Tibial artery (tissue), 4 donors: ENCODE data around the gene WBP1L.
"Not testable (repeated sequence)": the region's sequence is repeated elsewhere in the genome, so short reads cannot be mapped to it uniquely, and the experiment has no call there.

Experiments
- DNase-seq, 2 donors: peaks; one replicate each; pipeline ENCODE4 v3.0.0-alpha.2; 2019
- H3K27ac ChIP-seq, 2 donors: fragments of 200-600 bp; sonication (generic) in 1 of 2; 1 replicate in 1 of 2; 2 replicates in 1 of 2; pipeline ENCODE4 v1.5.1; 2018 to 2019; ENCODE audit warnings: mild to moderate bottlenecking in 1 of 2
- H3K27me3 ChIP-seq, 2 donors: fragments of 200-600 bp; sonication (generic) in 1 of 2; one replicate each; pipeline versions ENCODE4 v1.5.1 to v1.6.0; 2016 to 2019
- H3K36me3 ChIP-seq, 3 donors: fragments of 200-600 bp; sonication (generic) in 2 of 3; one replicate each; pipeline ENCODE4 v1.5.1; 2016 to 2019; ENCODE audit warnings: mild to moderate bottlenecking in 2 of 3
- H3K4me1 ChIP-seq, 4 donors: fragments of 200-600 bp; sonication (generic) in 2 of 4; 1 replicate in 3 of 4; 2 replicates in 1 of 4; pipeline ENCODE4 v1.5.1; 2016 to 2019
- H3K4me3 ChIP-seq, 2 donors: fragments of 200-600 bp; sonication (generic) in 1 of 2; 1 replicate in 1 of 2; 2 replicates in 1 of 2; pipeline ENCODE4 v1.5.1; 2018 to 2019; ENCODE audit warnings: mild to moderate bottlenecking in 2 of 2
- H3K9me3 ChIP-seq, 3 donors: fragments of 200-600 bp; sonication (generic) in 1 of 3; one replicate each; pipeline ENCODE4 v1.5.1; 2016 to 2019
- CTCF ChIP-seq, 2 experiments: fragments of 200-600 bp in 1 of 2; fragments of 450-650 bp in 1 of 2; IDR thresholded peaks; one replicate each; pipeline ENCODE4 v1.5.1; 2017 to 2019; ENCODE audit warnings: antibody characterized with exemption in 2 of 2, mild to moderate bottlenecking in 1 of 2, moderate library complexity in 1 of 2
- intact Hi-C: fragments of 100-400 bp; cut with DNase I; formaldehyde crosslinking; loops from one replicate; pipeline ENCODE4 v1.15.0; 2023; ENCODE audit warnings: low total_unique reads

The WBP1L gene

GRCh38 chr10:102837230-102837721, 93.5 kb downstream of the WBP1L start, which contains the start of gene CYP17A1:
Gene CYP17A1, minus strand, starts transcription at chr10:102837413. Its CDS starts 52 bp downstream, at chr10:102837361.
- H3K4me1 ChIP-seq = peaks cover 0 to 14% (median 10%) of the 10 kb centered on the region in 4 donors
- H3K4me3 ChIP-seq = no peak within 1 kb of the TSS
- no peak within 1 kb of the TSS for H3K27ac ChIP-seq
- no peaks in the 10 kb centered on the region for H3K36me3 ChIP-seq
- H3K9me3 ChIP-seq = peaks cover 0 to 7% (median 0%) of the 10 kb centered on the region in 3 donors
- DNase-seq = peak in 1 of 2 donors; percentile 76
- TF ChIP-seq CTCF (IDR thresholded peaks at IDR 0.05) = no peak
- H3K27me3 ChIP-seq = peaks cover 0 to 8% of the 10 kb centered on the region in 2 donors
- intact Hi-C loops = loop anchor here (5.0 to 10.0 kb wide), 2 partner anchors 65 to 408 kb away; partner anchors contain the start of gene RPEL1

GRCh38 chr10:102838276-102838927, 94.7 kb downstream of the WBP1L start:
- not testable (repeated sequence) for H3K27ac ChIP-seq, DNase-seq, H3K36me3 ChIP-seq, H3K9me3 ChIP-seq, H3K4me3 ChIP-seq
- intact Hi-C loops = loop anchor here (5.0 to 10.0 kb wide), 2 partner anchors 64 to 406 kb away; partner anchors contain the start of gene RPEL1
- peaks cover 0 to 14% (median 10%) of the 10 kb centered on the region in 4 donors for H3K4me1 ChIP-seq
- H3K27me3 ChIP-seq = peaks cover 0 to 16% of the 10 kb centered on the region in 2 donors

- no peak overlapping the region for H3K27ac ChIP-seq
- peaks cover 0 to 11% (median 5%) of the 10 kb centered on the region in 4 donors for H3K4me1 ChIP-seq
- H3K4me3 ChIP-seq = no peak overlapping the region
- peaks cover 0 to 24% of the 10 kb centered on the region in 2 donors for H3K27me3 ChIP-seq
- intact Hi-C loops = no loop called here
- H3K36me3 ChIP-seq = no peaks in the 10 kb centered on the region
- peaks cover 0 to 7% (median 0%) of the 10 kb centered on the region in 3 donors for H3K9me3 ChIP-seq
- no peak for TF ChIP-seq CTCF (IDR thresholded peaks at IDR 0.05)
- DNase-seq = no peak
Measured at GRCh38 chr10:102841827-102842345, 98.1 kb downstream of the WBP1L start.

- H3K4me3 ChIP-seq, H3K27ac ChIP-seq, intact Hi-C loops, H3K9me3 ChIP-seq, H3K36me3 ChIP-seq, DNase-seq, H3K4me1 ChIP-seq: not testable (repeated sequence)
- H3K27me3 ChIP-seq = peaks cover 0 to 24% of the 10 kb centered on the region in 2 donors
Measured at GRCh38 chr10:102843139-102843538, 99.4 kb downstream of the WBP1L start.

- H3K9me3 ChIP-seq, H3K27ac ChIP-seq, DNase-seq, H3K4me3 ChIP-seq, H3K4me1 ChIP-seq, H3K36me3 ChIP-seq, intact Hi-C loops: not testable (repeated sequence)
- H3K27me3 ChIP-seq = peaks cover 0 to 24% of the 10 kb centered on the region in 2 donors
Measured at GRCh38 chr10:102844190-102844776, 100.5 kb downstream of the WBP1L start.

GRCh38 chr10:102845352-102845902, 101.7 kb downstream of the WBP1L start:
- Histone ChIP-seq H3K4me3 (no peak overlapping the region), H3K27ac (no peak overlapping the region), H3K4me1 (no peaks in the 10 kb centered on the region), H3K27me3 (peaks cover 0 to 24% of the 10 kb centered on the region in 2 donors), H3K36me3 (no peaks in the 10 kb centered on the region), H3K9me3 (no peaks in the 10 kb centered on the region)
- no peak for TF ChIP-seq CTCF (IDR thresholded peaks at IDR 0.05)
- no peak for DNase-seq
- intact Hi-C loops = no loop called here
